ENCODE results near the gene HPS4. TPM values are rescaled to one million over a fixed set of nuclear protein-coding genes. Genes with fewer than 3 reads are reported as not detected.

Gene HPS4
- total RNA-seq, 1 donor from 2014 or later: 39.0 TPM

GRCh38 chr22:26457661-26458272 is 25.8 kb downstream of the HPS4 start:
- intact Hi-C loops (cut with micrococcal nuclease): no loop called here
- no peaks in the 10 kb centered on the region for H3K27me3 Mint-ChIP-seq (ENCODE audit: low read depth)

GRCh38 chr22:26453812-26454500 is 29.6 kb downstream of the HPS4 start:
- DNase-seq (ENCODE audit: low spot score): no peak
- no peaks in the 10 kb centered on the region for H3K27me3 Mint-ChIP-seq (ENCODE audit: low read depth)
- no peaks in the 10 kb centered on the region for H3K4me1 Mint-ChIP-seq (ENCODE audit: low read depth)
- no peak overlapping the region for H3K4me3 Mint-ChIP-seq (ENCODE audit: low read depth)
- H3K36me3 Mint-ChIP-seq (ENCODE audit: low read depth): peaks cover 38% of the 10 kb centered on the region
- intact Hi-C loops (cut with micrococcal nuclease): no loop called here
- no peaks in the 10 kb centered on the region for H3K9me3 Mint-ChIP-seq
- H3K27ac Mint-ChIP-seq: no peak overlapping the region

More at GRCh38 chr22:26457661-26458272, 25.8 kb downstream of the HPS4 start:
- DNase-seq (ENCODE audit: low spot score): no peak
- no peaks in the 10 kb centered on the region for H3K9me3 Mint-ChIP-seq
- peaks cover 46% of the 10 kb centered on the region for H3K36me3 Mint-ChIP-seq (ENCODE audit: low read depth)
- H3K4me1 Mint-ChIP-seq (ENCODE audit: low read depth): peaks cover 1% of the 10 kb centered on the region
- H3K4me3 Mint-ChIP-seq (ENCODE audit: low read depth): no peak overlapping the region
- no peak overlapping the region for H3K27ac Mint-ChIP-seq

- no peaks in the 10 kb centered on the region for H3K9me3 Mint-ChIP-seq
- no peak for DNase-seq (ENCODE audit: low spot score)
- H3K27me3 Mint-ChIP-seq (ENCODE audit: low read depth): no peaks in the 10 kb centered on the region
- H3K36me3 Mint-ChIP-seq (ENCODE audit: low read depth): peaks cover 36% of the 10 kb centered on the region
- H3K4me3 Mint-ChIP-seq (ENCODE audit: low read depth): no peak overlapping the region
- no peak overlapping the region for H3K27ac Mint-ChIP-seq
- no peaks in the 10 kb centered on the region for H3K4me1 Mint-ChIP-seq (ENCODE audit: low read depth)
- intact Hi-C loops (cut with micrococcal nuclease): no loop called here
These were observed 30.4 kb downstream of the HPS4 start for GRCh38 chr22:26453216-26453615.

GRCh38 chr22:26452236-26453016 is 31.2 kb downstream of the HPS4 start:
- intact Hi-C loops (cut with micrococcal nuclease): no loop called here
- no peak overlapping the region for H3K4me3 Mint-ChIP-seq (ENCODE audit: low read depth)
- H3K27ac Mint-ChIP-seq: no peak overlapping the region
- H3K4me1 Mint-ChIP-seq (ENCODE audit: low read depth): no peaks in the 10 kb centered on the region
- H3K9me3 Mint-ChIP-seq: no peaks in the 10 kb centered on the region
- peaks cover 28% of the 10 kb centered on the region for H3K36me3 Mint-ChIP-seq (ENCODE audit: low read depth)
- no peak for DNase-seq (ENCODE audit: low spot score)
- no peaks in the 10 kb centered on the region for H3K27me3 Mint-ChIP-seq (ENCODE audit: low read depth)

GRCh38 chr22:26450453-26451185 is 33.0 kb downstream of the HPS4 start:
- intact Hi-C loops (cut with micrococcal nuclease): no loop called here
- no peaks in the 10 kb centered on the region for H3K9me3 Mint-ChIP-seq
- DNase-seq (ENCODE audit: low spot score): no peak
- no peaks in the 10 kb centered on the region for H3K4me1 Mint-ChIP-seq (ENCODE audit: low read depth)
- peaks cover 21% of the 10 kb centered on the region for H3K36me3 Mint-ChIP-seq (ENCODE audit: low read depth)
- H3K4me3 Mint-ChIP-seq (ENCODE audit: low read depth): no peak overlapping the region
- H3K27me3 Mint-ChIP-seq (ENCODE audit: low read depth): no peaks in the 10 kb centered on the region
- H3K27ac Mint-ChIP-seq: no peak overlapping the region

GRCh38 chr22:26448941-26449340 is 34.6 kb downstream of the HPS4 start:
- H3K36me3 Mint-ChIP-seq (ENCODE audit: low read depth): peaks cover 18% of the 10 kb centered on the region
- no peaks in the 10 kb centered on the region for H3K9me3 Mint-ChIP-seq
- H3K27ac Mint-ChIP-seq: no peak overlapping the region
- no peaks in the 10 kb centered on the region for H3K27me3 Mint-ChIP-seq (ENCODE audit: low read depth)
- H3K4me3 Mint-ChIP-seq (ENCODE audit: low read depth): no peak overlapping the region
- no peaks in the 10 kb centered on the region for H3K4me1 Mint-ChIP-seq (ENCODE audit: low read depth)
- intact Hi-C loops (cut with micrococcal nuclease): no loop called here
- no peak for DNase-seq (ENCODE audit: low spot score)

GRCh38 chr22:26448334-26448733 is 35.2 kb downstream of the HPS4 start:
- Mint-ChIP-seq H3K27me3 (ENCODE audit: low read depth) (no peaks in the 10 kb centered on the region), H3K4me3 (ENCODE audit: low read depth) (no peak overlapping the region), H3K36me3 (ENCODE audit: low read depth) (peaks cover 19% of the 10 kb centered on the region), H3K9me3 (no peaks in the 10 kb centered on the region), H3K27ac (no peak overlapping the region), H3K4me1 (ENCODE audit: low read depth) (no peaks in the 10 kb centered on the region)
- intact Hi-C loops (cut with micrococcal nuclease): no loop called here
- no peak for DNase-seq (ENCODE audit: low spot score)

GRCh38 chr22:26447584-26448329 is 35.8 kb downstream of the HPS4 start:
- Mint-ChIP-seq H3K36me3 (ENCODE audit: low read depth) (peaks cover 21% of the 10 kb centered on the region), H3K9me3 (no peaks in the 10 kb centered on the region), H3K27me3 (ENCODE audit: low read depth) (no peaks in the 10 kb centered on the region), H3K4me3 (ENCODE audit: low read depth) (no peak overlapping the region), H3K27ac (no peak overlapping the region), H3K4me1 (ENCODE audit: low read depth) (no peaks in the 10 kb centered on the region)
- no peak for DNase-seq (ENCODE audit: low spot score)
- intact Hi-C loops (cut with micrococcal nuclease): no loop called here

GRCh38 chr22:26446808-26447515 is 36.6 kb downstream of the HPS4 start:
- H3K4me1 Mint-ChIP-seq (ENCODE audit: low read depth): no peaks in the 10 kb centered on the region
- intact Hi-C loops (cut with micrococcal nuclease): no loop called here
- DNase-seq (ENCODE audit: low spot score): no peak
- no peaks in the 10 kb centered on the region for H3K9me3 Mint-ChIP-seq
- H3K27ac Mint-ChIP-seq: no peak overlapping the region
- H3K4me3 Mint-ChIP-seq (ENCODE audit: low read depth): no peak overlapping the region
- H3K36me3 Mint-ChIP-seq (ENCODE audit: low read depth): peaks cover 24% of the 10 kb centered on the region
- H3K27me3 Mint-ChIP-seq (ENCODE audit: low read depth): no peaks in the 10 kb centered on the region

- no peaks in the 10 kb centered on the region for H3K27me3 Mint-ChIP-seq (ENCODE audit: low read depth)
- H3K4me3 Mint-ChIP-seq (ENCODE audit: low read depth): no peak overlapping the region
- no peak overlapping the region for H3K27ac Mint-ChIP-seq
- H3K4me1 Mint-ChIP-seq (ENCODE audit: low read depth): no peaks in the 10 kb centered on the region
- DNase-seq (ENCODE audit: low spot score): no peak
- peaks cover 20% of the 10 kb centered on the region for H3K36me3 Mint-ChIP-seq (ENCODE audit: low read depth)
- no peaks in the 10 kb centered on the region for H3K9me3 Mint-ChIP-seq
- intact Hi-C loops (cut with micrococcal nuclease): no loop called here
These were observed 37.9 kb downstream of the HPS4 start for GRCh38 chr22:26445577-26446275.

GRCh38 chr22:26444777-26445176 is 38.8 kb downstream of the HPS4 start:
- no peak for DNase-seq (ENCODE audit: low spot score)
- no peak overlapping the region for H3K27ac Mint-ChIP-seq

More at GRCh38 chr22:26444777-26445176, 38.8 kb downstream of the HPS4 start:
- Mint-ChIP-seq H3K9me3 (no peaks in the 10 kb centered on the region), H3K36me3 (ENCODE audit: low read depth) (peaks cover 23% of the 10 kb centered on the region), H3K27me3 (ENCODE audit: low read depth) (no peaks in the 10 kb centered on the region), H3K4me3 (ENCODE audit: low read depth) (no peak overlapping the region), H3K4me1 (ENCODE audit: low read depth) (no peaks in the 10 kb centered on the region)
- intact Hi-C loops (cut with micrococcal nuclease): no loop called here
